Renal cortex interstitium (tissue), 11 donors: ENCODE results near the gene DSC3. TPM values are rescaled to one million over a fixed set of nuclear protein-coding genes. Genes with fewer than 3 reads are reported as not detected.
A peak's percentile ranks its signal among the peaks of the same experiment; 100 is the strongest.
"Not testable (repeated sequence)": the region's sequence is repeated elsewhere in the genome, so short reads cannot be mapped to it uniquely, and the experiment has no call there.

Source experiments
- DNase-seq, 11 donors: peaks; one replicate each; pipeline ENCODE4 v3.0.0-alpha.2; 2013; ENCODE audit warnings: low read depth in 9 of 11, low spot score in 4 of 11; ENCODE audit errors: extremely low read depth in 1 of 11
- polyA plus RNA-seq, 3 donors: library from polyadenylated mRNA; unstranded; fragments of 120-200 nt; gene quantifications; one replicate each; pipeline ENCODE4 v1.2.1, GENCODE V29; 2013; ENCODE audit not compliant: insufficient read length in 3 of 3

DSC3 gene
- polyA plus RNA-seq, 3 donors = 1.6 to 3.3 (median 2.6) TPM

GRCh38 chr18:31045599-31045998 lies 3.1 kb upstream of the DSC3 start:
- DNase-seq = no peak

DNA sequence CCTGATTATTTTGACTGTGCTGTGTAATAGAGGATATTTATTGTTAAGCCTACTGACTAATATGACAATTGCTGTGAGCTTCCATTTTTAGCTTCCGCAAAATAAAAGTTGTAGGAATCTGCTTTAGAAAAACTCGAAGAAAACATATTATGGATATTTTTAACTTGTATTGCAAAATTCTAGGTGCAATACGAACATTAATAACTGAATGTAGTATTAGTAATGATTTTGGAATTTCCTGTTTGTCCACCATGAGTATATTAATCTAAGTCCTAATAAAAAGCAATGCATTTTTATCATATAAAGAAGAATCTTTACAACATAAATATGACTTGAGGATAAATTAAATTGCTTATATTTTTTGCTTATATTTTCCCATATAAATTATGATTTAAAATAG lies 2.4 kb upstream of the DSC3 start:
- DNase-seq = no peak

DNA sequence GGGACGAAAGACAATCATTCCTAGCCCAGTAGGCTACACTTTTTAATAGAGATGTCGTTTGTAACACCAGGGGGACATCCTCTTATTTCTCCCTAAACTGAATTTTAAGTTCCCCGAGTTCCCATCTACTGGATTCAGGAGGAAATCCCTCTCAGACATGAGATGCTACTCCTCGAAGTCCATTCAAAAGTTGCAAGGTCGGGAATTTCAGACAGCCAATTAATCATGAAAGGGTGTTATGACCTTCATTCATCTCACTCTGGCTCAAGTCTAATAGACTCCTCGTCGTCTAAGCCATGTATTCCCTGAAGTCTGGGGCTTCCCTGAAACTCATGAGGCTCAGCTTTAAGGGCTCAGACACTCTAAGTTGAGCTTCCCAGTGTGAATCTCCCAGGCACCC lies 1.2 kb upstream of the DSC3 start:
- no peak for DNase-seq

DNA sequence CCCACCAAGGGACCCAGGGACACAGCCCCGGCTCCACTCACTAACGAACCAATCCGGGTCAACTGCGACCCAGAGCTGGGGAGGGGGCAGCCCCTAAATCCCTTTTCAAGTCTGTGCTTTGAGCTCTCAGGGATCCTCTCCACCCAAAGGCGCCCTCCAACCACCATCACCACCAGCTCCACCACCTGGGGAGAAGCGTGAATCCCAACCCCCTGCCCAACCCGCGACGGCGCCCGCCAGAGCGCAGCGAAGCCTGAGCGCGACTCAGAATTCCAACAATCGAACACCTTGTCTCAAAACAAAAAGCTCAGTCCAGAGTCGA lies 497 bp downstream of the DSC3 start:
- peak in 2 of 11 donors; percentile 9 to 18 for DNase-seq

- DNase-seq = peak in 6 of 11 donors; percentile 14 to 49 (median 34)
Observed at GRCh38 chr18:31041271-31042083, 1.1 kb downstream of the DSC3 start.

- DNase-seq = peak in 1 of 11 donors; percentile 19
Observed at GRCh38 chr18:31040686-31041270, 1.8 kb downstream of the DSC3 start.

GRCh38 chr18:31039426-31039825 lies 3.1 kb downstream of the DSC3 start:
- no peak for DNase-seq

DNA sequence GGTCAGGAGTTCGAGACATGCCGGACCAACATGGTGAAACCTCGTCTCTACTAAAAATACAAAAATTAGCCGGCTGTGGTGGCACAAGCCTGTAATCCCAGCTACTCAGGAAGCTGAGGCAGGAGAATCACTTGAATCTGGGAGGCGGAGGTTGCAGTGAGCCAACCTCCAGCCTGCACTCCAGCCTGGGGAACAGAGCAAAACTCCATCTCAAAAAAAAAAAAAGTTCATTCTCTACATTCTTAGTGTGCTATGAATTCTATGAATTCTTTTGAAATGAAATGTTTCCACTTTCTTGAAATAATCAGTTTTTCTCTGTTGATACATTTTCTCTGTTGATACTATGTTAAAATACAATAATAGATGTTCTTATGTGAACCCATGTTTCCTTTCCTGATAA lies 4.9 kb downstream of the DSC3 start:
- not testable (repeated sequence) for DNase-seq

DNA sequence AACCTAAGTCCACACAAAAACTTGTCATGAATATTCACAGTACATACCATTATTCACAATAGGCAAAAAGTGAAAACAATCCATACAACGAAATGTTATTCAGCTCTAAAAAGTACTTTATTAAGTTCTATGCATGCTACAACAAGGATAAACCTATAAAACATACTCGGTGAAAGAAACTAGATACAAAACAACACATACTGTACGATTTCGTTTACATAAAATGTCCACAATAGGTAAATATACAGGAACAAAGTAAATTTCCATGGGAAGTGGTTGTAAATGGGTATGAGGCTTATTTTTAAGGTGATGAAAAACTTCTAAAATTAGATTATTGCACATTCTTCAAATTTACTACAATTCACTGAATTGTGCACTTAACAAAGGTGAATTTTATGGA lies 8.0 kb downstream of the DSC3 start:
- no peak for DNase-seq

GRCh38 chr18:31030574-31031278 lies 11.8 kb downstream of the DSC3 start:
- no peak for DNase-seq

GRCh38 chr18:31015715-31016434 lies 26.7 kb downstream of the DSC3 start:
- no peak for DNase-seq

DNA sequence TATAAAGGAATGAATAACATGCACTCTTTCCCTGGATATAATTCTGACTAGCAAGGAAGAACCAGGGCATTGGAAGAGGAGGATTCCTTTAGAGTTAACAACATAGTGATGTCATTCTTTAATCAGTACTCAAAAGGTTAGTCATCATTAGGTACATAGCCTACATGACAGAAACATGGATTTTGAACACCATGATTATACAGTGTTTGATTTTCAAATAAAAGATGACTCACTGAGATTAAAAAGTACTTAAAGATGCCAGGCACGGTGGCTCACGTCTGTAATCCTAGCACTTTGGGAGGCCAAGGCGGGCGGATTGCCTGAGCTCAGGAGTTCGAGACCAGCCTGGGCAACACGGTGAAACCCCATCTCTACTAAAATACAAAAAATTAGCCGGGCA lies 31.1 kb downstream of the DSC3 start:
- DNase-seq = not testable (repeated sequence)

DNA sequence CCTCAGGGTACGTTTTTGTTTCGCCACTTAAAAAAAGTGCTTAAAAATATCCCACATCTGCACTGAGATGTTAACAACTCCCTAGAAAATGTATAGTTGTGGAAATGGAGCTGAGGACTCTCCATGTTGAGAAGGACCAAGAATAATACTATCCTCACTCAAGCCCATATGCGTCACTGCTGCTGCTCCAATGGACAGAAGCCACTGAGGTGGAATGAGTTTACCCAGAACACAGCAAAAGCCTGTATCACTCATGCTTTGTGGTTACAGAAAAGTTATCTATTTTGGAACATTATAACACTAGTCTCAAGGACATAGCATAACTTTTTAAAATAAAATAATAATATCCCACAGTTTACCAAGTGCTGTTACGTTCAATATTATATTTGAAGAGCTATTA lies 31.9 kb downstream of the DSC3 start:
- DNase-seq = no peak

GRCh38 chr18:30999887-31000628 lies 42.5 kb downstream of the DSC3 start:
- no peak for DNase-seq

DNA sequence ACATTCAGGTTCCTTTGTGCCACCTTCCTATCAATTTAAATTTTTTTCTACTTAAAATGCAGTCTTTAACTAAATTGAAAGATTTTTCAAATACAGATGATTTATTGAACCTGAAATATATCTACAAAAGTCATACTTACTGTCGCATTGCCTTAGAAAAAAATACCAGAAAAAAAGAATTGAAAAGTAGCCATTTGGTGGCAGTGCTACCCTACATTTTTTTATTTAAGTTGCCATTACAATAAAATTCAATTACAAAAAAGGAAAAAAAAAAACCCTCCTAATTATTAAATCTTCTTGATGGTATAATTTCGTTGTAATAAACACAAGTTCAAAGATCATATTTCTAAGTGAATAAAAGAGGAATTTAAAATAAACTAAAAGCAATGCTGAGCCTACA lies 43.4 kb downstream of the DSC3 start:
- DNase-seq = no peak

DNA sequence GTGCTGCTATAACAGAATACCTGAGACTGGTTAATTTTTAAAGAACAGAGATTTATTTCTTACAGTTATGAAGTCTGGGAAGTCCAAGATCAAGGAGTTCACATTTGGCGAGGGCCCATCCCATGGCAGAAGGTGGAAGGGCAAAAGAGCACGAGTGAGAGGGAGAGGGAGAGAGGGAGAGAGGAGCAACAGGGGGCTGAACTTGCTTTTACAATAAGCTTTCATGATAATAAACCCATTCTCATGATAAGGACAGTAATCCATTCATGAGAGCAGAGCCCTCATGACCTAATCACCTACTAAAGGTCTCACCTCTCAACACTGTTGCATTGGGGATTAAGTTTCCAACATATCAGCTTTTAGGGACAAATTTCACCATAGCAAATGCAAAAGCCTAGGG lies 45.3 kb downstream of the DSC3 start:
- DNase-seq = no peak

- DNase-seq = no peak
Observed at GRCh38 chr18:30992231-30992630, 50.3 kb downstream of the DSC3 start.

DNA sequence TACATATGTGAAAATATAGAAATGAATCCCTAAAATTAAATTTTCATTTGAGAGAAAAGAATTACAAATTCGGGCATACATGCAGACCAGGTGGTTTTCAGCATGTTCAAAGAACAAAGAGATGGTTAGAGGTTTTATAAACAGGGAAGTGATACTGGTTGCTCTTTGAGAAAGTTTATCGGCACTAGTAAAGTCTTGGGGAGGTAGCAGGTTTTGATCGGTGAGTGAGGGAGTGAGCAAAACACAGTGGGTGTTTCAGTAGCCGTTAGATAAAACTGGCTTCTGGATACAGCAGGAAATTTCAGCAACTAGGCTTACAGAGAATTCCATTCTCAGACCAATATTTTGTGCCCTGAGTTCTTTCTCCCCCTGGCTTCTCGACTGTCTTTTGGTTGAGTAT lies 51.1 kb downstream of the DSC3 start:
- no peak for DNase-seq

DNA sequence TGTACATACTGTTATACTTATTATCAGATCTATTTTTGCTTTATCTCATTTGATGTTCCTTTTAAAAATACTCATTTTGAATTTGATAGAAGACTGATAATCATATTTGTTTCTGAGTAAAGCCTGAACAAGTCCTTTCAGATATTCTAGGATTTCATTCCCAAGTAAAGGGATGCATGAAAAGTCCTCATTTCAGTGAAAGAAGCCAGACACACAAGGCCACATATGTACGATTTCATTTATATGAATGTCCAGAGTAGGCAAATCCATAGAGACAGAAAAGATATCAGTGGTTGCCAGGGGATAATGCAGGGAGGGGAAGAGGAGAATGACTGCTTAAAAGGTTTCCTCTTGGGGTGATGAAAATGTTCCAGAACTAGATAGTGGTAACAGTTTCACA lies 53.4 kb downstream of the DSC3 start:
- DNase-seq = no peak
